UCSD-AML1 (cell line): Measurements from ENCODE around the gene IFITM10.
"Not testable (repeated sequence)": the region's sequence is repeated elsewhere in the genome, so short reads cannot be mapped to it uniquely, and the experiment has no call there.

ENCODE experiments used
- DNase-seq: peaks from one replicate; lab custom pipeline; 2025; ENCODE audit not compliant: unreplicated experiment; lab: John Stamatoyannopoulos, UW

Gene IFITM10

GRCh38 chr11:1778141-1778911 is 27.9 kb upstream of the IFITM10 start:
- DNase-seq: no peak

- DNase-seq: no peak
These were observed 27.3 kb upstream of the IFITM10 start for GRCh38 chr11:1777737-1778136.

GRCh38 chr11:1776944-1777715 is 26.7 kb upstream of the IFITM10 start:
- no peak for DNase-seq

GRCh38 chr11:1776331-1776851 is 26.0 kb upstream of the IFITM10 start:
- DNase-seq: no peak

- DNase-seq: no peak
These were observed 24.5 kb upstream of the IFITM10 start for GRCh38 chr11:1774886-1775285.

GRCh38 chr11:1773994-1774550 is 23.7 kb upstream of the IFITM10 start:
- DNase-seq: no peak

- DNase-seq: no peak
These were observed 23.0 kb upstream of the IFITM10 start for GRCh38 chr11:1773131-1773993.

- DNase-seq: peak; percentile 84
These were observed 22.1 kb upstream of the IFITM10 start for GRCh38 chr11:1772270-1773130.

- DNase-seq: no peak
These were observed 21.3 kb upstream of the IFITM10 start for GRCh38 chr11:1771700-1772099.

GRCh38 chr11:1771273-1771672 is 20.9 kb upstream of the IFITM10 start:
- no peak for DNase-seq

- DNase-seq: no peak
These were observed 20.1 kb upstream of the IFITM10 start for GRCh38 chr11:1770528-1770927.

DNA sequence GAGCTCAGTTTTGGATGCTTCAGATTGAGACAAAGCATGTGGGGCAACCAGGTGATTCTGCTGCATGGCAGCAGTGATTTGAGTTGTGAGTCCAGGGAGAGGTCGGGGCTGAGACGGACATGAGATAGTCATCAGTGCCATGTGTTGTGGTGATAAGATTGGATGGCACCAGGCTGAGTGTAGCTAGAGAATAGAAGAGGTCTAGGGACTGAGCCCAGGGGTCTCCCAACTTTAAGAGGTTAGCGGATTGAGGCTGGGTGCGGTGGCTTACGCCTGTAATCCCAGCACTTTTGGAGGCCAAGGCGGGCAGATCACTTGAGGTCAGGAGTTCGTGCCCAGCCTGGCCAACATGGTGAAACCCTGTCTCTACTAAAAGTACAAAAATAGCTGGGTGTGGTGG is 19.7 kb upstream of the IFITM10 start:
- no peak for DNase-seq

- DNase-seq: not testable (repeated sequence)
These were observed 19.0 kb upstream of the IFITM10 start for GRCh38 chr11:1769304-1769936.

DNA sequence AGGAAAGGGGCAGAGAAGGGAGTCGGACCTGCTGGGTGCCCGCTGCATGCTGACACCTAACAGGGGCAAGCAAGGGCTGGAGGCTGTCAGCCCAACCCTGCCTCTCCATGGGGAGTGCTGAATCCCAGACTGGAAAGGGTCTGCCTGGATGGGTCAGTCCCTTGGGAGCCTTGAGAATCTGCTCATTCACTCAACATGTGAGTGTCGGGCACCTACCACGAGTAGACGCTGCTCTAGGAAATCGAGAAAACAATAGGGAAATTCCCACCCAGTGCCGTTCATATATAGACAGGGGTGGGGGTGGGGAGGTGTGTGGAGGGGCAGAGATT is 17.7 kb upstream of the IFITM10 start:
- no peak for DNase-seq

- DNase-seq: no peak
These were observed 17.2 kb upstream of the IFITM10 start for GRCh38 chr11:1767399-1768140.

GRCh38 chr11:1766719-1767398 is 16.5 kb upstream of the IFITM10 start:
- DNase-seq: no peak

DNA sequence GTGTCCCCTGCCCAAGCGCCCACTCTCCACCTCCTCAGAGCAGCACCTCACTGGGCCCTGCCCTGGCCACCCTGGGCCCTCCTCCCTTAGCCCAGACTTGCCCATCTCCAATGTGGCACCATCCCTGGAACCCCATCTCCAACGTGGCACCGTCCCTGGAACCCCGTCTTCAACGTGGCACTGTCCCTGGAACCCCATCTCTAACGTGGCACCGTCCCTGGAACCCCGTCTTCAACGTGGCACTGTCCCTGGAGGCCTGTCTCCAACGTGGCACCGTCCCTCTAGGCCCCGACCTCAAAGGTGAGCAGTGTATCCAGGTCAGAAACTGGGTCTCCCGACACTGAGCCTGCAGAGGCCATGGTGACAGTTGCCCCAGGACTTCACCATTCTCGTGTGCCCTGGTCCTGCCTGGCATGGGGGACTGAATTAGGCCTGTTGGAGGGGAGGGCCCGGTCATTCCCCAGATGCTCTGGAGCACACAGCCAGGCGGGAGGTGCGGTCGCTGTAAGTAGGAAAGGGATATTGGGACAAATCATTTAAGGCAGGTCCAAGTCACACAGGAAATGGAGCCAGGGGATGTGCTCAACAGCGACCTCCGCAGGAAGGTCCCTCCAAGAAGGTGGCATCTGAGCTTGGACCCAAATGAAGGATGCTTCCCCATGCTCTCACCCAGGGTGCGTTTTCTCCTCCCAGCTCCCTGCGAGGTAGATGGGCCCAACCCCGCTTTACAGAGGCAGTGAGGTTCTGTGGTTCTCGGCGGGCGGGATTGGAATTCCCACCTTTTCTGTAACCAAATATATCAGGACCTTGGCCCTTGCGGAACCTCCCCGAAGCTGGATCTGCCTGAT is 15.7 kb upstream of the IFITM10 start:
- peak; percentile 36 for DNase-seq
